DMS53 treated with DMSO at 0.1 percent for 48 hours (cell line): ENCODE results near the gene MINDY2.

ENCODE experiments used
- DNase-seq: peaks from one replicate; lab custom pipeline; 2025; ENCODE audit not compliant: unreplicated experiment; lab: John Stamatoyannopoulos, UW

MINDY2 gene

GRCh38 chr15:58770857-58771620 lies at the start of gene MINDY2:
Gene MINDY2, plus strand, starts transcription at chr15:58771302. Its CDS starts 94 bp downstream, at chr15:58771396.
- peak; percentile 92 for DNase-seq

- no peak for DNase-seq
Observed at GRCh38 chr15:58724466-58724865, 46.6 kb upstream of the MINDY2 start.

- no peak for DNase-seq
Observed at GRCh38 chr15:58726867-58727266, 44.2 kb upstream of the MINDY2 start.

GRCh38 chr15:58731756-58732535 lies 39.2 kb upstream of the MINDY2 start:
- DNase-seq, result no peak

- no peak for DNase-seq
Observed at GRCh38 chr15:58732625-58733363, 38.3 kb upstream of the MINDY2 start.

GRCh38 chr15:58734859-58735258 lies 36.2 kb upstream of the MINDY2 start:
- no peak for DNase-seq

- no peak for DNase-seq
Observed at GRCh38 chr15:58736018-58736643, 35.0 kb upstream of the MINDY2 start.

GRCh38 chr15:58737298-58737697 lies 33.8 kb upstream of the MINDY2 start:
- no peak for DNase-seq

- no peak for DNase-seq
Observed at GRCh38 chr15:58738046-58738707, 32.9 kb upstream of the MINDY2 start.

- no peak for DNase-seq
Observed at GRCh38 chr15:58740436-58740835, 30.7 kb upstream of the MINDY2 start.

- DNase-seq, result no peak
Observed at GRCh38 chr15:58741032-58741431, 30.1 kb upstream of the MINDY2 start.

- DNase-seq, result no peak
Observed at GRCh38 chr15:58742022-58742813, 28.9 kb upstream of the MINDY2 start.

- no peak for DNase-seq
Observed at GRCh38 chr15:58742819-58743502, 28.1 kb upstream of the MINDY2 start.

- no peak for DNase-seq
Observed at GRCh38 chr15:58746174-58746573, 24.9 kb upstream of the MINDY2 start.

GRCh38 chr15:58748040-58748851 lies 22.9 kb upstream of the MINDY2 start:
- DNase-seq, result no peak

GRCh38 chr15:58748852-58749531 lies 22.1 kb upstream of the MINDY2 start:
- no peak for DNase-seq

- peak; percentile 89 for DNase-seq
Observed at GRCh38 chr15:58749532-58750337, 21.4 kb upstream of the MINDY2 start, which contains the start of gene ADAM10. Gene ADAM10, minus strand, starts transcription at chr15:58749707. Its CDS starts 173 bp downstream, at chr15:58749534.
